Ascending aorta (tissue), 2 donors: ENCODE data around the gene TLE1. TPM values are rescaled to one million over a fixed set of nuclear protein-coding genes. Genes with fewer than 3 reads are reported as not detected.

Experiments
- DNase-seq, 2 donors: peaks; one replicate each; pipeline ENCODE4 v3.0.0-alpha.2; 2019; ENCODE audit warnings: low spot score in 2 of 2
- H3K27ac ChIP-seq, 2 donors: fragments of 200-600 bp; sonication (generic); one replicate each; pipeline ENCODE4 v1.5.1; 2016 to 2017; ENCODE audit warnings: mild to moderate bottlenecking in 1 of 2
- H3K27me3 ChIP-seq: fragments of 200-600 bp; sonication (generic); one replicate; pipeline ENCODE4 v1.5.1; 2017
- H3K36me3 ChIP-seq, 2 donors: fragments of 200-600 bp; sonication (generic); one replicate each; pipeline ENCODE4 v1.5.1; 2016
- H3K4me1 ChIP-seq, 2 donors: fragments of 200-600 bp; sonication (generic); one replicate each; pipeline ENCODE4 v1.5.1; 2016 to 2017; ENCODE audit warnings: mild to moderate bottlenecking in 1 of 2
- H3K4me3 ChIP-seq, 2 donors: fragments of 200-600 bp; sonication (generic); one replicate each; pipeline ENCODE4 v1.5.1; 2016 to 2017; ENCODE audit warnings: mild to moderate bottlenecking in 1 of 2
- H3K9me3 ChIP-seq, 2 donors: fragments of 200-600 bp; sonication (generic); one replicate each; pipeline ENCODE4 v1.5.1; 2016
- CTCF ChIP-seq, 3 experiments: fragments of 200-600 bp in 2 of 3; fragments of 450-650 bp in 1 of 3; sonication (generic) in 2 of 3; IDR thresholded peaks; one replicate each; pipeline ENCODE4 v1.5.1; 2016 to 2019; ENCODE audit warnings: antibody characterized with exemption in 3 of 3, mild to moderate bottlenecking in 1 of 3, moderate library complexity in 1 of 3
- intact Hi-C: fragments of 100-400 bp; cut with DNase I; formaldehyde crosslinking; loops from one replicate; pipeline ENCODE4 v1.15.1; 2023
- total RNA-seq: library from RNA; depleted of rRNA; stranded (reverse); fragments of >200 nt; gene quantifications from one replicate; pipeline ENCODE4 v1.1.0, GENCODE V29; 2016

Gene TLE1
- total RNA-seq, 1 donor from 2014 or later = 58.5 TPM

- Histone ChIP-seq H3K27me3 (no peaks in the 10 kb centered on the region), H3K36me3 (peaks cover 0 to 21% of the 10 kb centered on the region in 2 donors), H3K9me3 (no peaks in the 10 kb centered on the region), H3K27ac (no peak overlapping the region), H3K4me3 (no peak overlapping the region), H3K4me1 (peaks cover 0 to 3% of the 10 kb centered on the region in 2 donors)
- no peak for TF ChIP-seq CTCF (IDR thresholded peaks at IDR 0.05)
- intact Hi-C loops = no loop called here
- DNase-seq = no peak
These were observed 67.5 kb downstream of the TLE1 start for GRCh38 chr9:81621785-81622259.

GRCh38 chr9:81621118-81621517 is 68.2 kb downstream of the TLE1 start:
- H3K4me3 ChIP-seq = no peak overlapping the region
- no peak overlapping the region for H3K27ac ChIP-seq
- peaks cover 0 to 2% of the 10 kb centered on the region in 2 donors for H3K4me1 ChIP-seq
- peaks cover 0 to 21% of the 10 kb centered on the region in 2 donors for H3K36me3 ChIP-seq
- intact Hi-C loops = no loop called here
- no peak for TF ChIP-seq CTCF (IDR thresholded peaks at IDR 0.05)
- no peak for DNase-seq
- H3K9me3 ChIP-seq = no peaks in the 10 kb centered on the region
- H3K27me3 ChIP-seq = no peaks in the 10 kb centered on the region

- intact Hi-C loops = no loop called here
These were observed 69.4 kb downstream of the TLE1 start for GRCh38 chr9:81620002-81620390.

GRCh38 chr9:81619353-81620001 is 69.9 kb downstream of the TLE1 start:
- intact Hi-C loops = loop anchor here (10.0 kb wide), 1 partner anchor 135 kb away; no protein-coding TSS in a partner anchor
- Histone ChIP-seq H3K9me3 (no peaks in the 10 kb centered on the region), H3K4me1 (peaks cover 0 to 2% of the 10 kb centered on the region in 2 donors), H3K4me3 (no peak overlapping the region), H3K36me3 (peaks cover 3 to 37% of the 10 kb centered on the region in 2 donors), H3K27me3 (no peaks in the 10 kb centered on the region), H3K27ac (peak overlapping the region in 1 of 2 donors; percentile 7)
- no peak for DNase-seq
- TF ChIP-seq CTCF (IDR thresholded peaks at IDR 0.05) = no peak

More at GRCh38 chr9:81620002-81620390, 69.4 kb downstream of the TLE1 start:
- peaks cover 2 to 32% of the 10 kb centered on the region in 2 donors for H3K36me3 ChIP-seq
- H3K27ac ChIP-seq = no peak overlapping the region
- no peak overlapping the region for H3K4me3 ChIP-seq
- H3K4me1 ChIP-seq = peaks cover 0 to 2% of the 10 kb centered on the region in 2 donors
- DNase-seq = no peak
- H3K27me3 ChIP-seq = no peaks in the 10 kb centered on the region
- no peaks in the 10 kb centered on the region for H3K9me3 ChIP-seq
- TF ChIP-seq CTCF (IDR thresholded peaks at IDR 0.05) = no peak

GRCh38 chr9:81618923-81619322 is 70.4 kb downstream of the TLE1 start:
- Histone ChIP-seq H3K27me3 (no peaks in the 10 kb centered on the region), H3K36me3 (peaks cover 6 to 39% of the 10 kb centered on the region in 2 donors), H3K4me1 (peaks cover 3 to 7% of the 10 kb centered on the region in 2 donors), H3K27ac (no peak overlapping the region), H3K4me3 (no peak overlapping the region), H3K9me3 (no peaks in the 10 kb centered on the region)
- no peak for DNase-seq
- intact Hi-C loops = loop anchor here (10.0 kb wide), 1 partner anchor 136 kb away; no protein-coding TSS in a partner anchor
- TF ChIP-seq CTCF (IDR thresholded peaks at IDR 0.05) = no peak
